SK-N-SH (cell line): Measurements from ENCODE around the gene SRA1.

Experiments
- EZH2phosphoT487 ChIP-seq: fragments of 200-600 bp; sonication (generic); IDR thresholded peaks from 2 replicates; pipeline ENCODE4 v1.6.1; 2017; ENCODE audit warnings: low read depth, mixed run types, mild to moderate bottlenecking, antibody characterized with exemption, moderate library complexity, borderline replicate concordance
- RAD21 ChIP-seq: IDR thresholded peaks from 2 replicates; pipeline ENCODE4 v1.6.1; 2012; ENCODE audit warnings: mild to moderate bottlenecking, low read length
- SMC3 ChIP-seq: IDR thresholded peaks from 2 replicates; pipeline ENCODE4 v1.6.1; 2012; ENCODE audit warnings: low read depth, low read length, improper control_type of control experiment
- TF ChIP-seq, protein P1 (sequence below): fragments of 200-600 bp; sonication (generic); IDR thresholded peaks from 2 replicates; pipeline ENCODE4 v1.6.1; 2017; ENCODE audit warnings: antibody characterized with exemption, mild to moderate bottlenecking, moderate library complexity
- TF ChIP-seq, protein P2 (sequence below): IDR thresholded peaks from 2 replicates; pipeline ENCODE4 v1.4.0; 2012; ENCODE audit warnings: low read depth, borderline replicate concordance

DNA sequence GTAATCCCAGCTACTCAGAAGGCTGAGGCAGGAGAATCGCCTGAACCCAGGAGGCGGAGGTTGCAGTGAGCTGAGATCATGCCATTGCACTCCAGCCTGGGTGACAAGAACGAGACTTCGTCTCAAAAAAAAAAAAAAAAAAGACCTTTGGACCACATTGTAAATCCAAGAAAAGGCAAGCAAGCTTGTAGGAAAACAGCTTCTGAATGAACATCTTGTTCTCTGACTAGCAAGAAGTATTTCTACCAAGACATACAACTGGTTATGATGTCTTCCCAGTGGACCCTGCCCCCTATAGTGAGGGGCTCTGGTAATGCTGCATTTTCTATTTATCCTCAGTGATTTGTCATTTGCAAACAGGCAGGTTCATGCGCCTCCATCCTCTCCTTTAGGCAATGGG is 14.3 kb downstream of the SRA1 start:
- TF ChIP-seq, protein P1, sequence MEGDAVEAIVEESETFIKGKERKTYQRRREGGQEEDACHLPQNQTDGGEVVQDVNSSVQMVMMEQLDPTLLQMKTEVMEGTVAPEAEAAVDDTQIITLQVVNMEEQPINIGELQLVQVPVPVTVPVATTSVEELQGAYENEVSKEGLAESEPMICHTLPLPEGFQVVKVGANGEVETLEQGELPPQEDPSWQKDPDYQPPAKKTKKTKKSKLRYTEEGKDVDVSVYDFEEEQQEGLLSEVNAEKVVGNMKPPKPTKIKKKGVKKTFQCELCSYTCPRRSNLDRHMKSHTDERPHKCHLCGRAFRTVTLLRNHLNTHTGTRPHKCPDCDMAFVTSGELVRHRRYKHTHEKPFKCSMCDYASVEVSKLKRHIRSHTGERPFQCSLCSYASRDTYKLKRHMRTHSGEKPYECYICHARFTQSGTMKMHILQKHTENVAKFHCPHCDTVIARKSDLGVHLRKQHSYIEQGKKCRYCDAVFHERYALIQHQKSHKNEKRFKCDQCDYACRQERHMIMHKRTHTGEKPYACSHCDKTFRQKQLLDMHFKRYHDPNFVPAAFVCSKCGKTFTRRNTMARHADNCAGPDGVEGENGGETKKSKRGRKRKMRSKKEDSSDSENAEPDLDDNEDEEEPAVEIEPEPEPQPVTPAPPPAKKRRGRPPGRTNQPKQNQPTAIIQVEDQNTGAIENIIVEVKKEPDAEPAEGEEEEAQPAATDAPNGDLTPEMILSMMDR = no peak
- TF ChIP-seq SMC3 = no peak
- TF ChIP-seq, protein P2, sequence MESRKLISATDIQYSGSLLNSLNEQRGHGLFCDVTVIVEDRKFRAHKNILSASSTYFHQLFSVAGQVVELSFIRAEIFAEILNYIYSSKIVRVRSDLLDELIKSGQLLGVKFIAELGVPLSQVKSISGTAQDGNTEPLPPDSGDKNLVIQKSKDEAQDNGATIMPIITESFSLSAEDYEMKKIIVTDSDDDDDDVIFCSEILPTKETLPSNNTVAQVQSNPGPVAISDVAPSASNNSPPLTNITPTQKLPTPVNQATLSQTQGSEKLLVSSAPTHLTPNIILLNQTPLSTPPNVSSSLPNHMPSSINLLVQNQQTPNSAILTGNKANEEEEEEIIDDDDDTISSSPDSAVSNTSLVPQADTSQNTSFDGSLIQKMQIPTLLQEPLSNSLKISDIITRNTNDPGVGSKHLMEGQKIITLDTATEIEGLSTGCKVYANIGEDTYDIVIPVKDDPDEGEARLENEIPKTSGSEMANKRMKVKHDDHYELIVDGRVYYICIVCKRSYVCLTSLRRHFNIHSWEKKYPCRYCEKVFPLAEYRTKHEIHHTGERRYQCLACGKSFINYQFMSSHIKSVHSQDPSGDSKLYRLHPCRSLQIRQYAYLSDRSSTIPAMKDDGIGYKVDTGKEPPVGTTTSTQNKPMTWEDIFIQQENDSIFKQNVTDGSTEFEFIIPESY = no peak
- TF ChIP-seq RAD21 = no peak
- no peak for TF ChIP-seq EZH2phosphoT487
